Stromal cell of bone marrow (primary cell): ENCODE measurements around the gene CDC42BPA.
A peak's percentile ranks its signal among the peaks of the same experiment; 100 is the strongest.

Source experiments
- DNase-seq: peaks from one replicate; pipeline ENCODE4 v3.0.0-alpha.2; 2012; ENCODE audit warnings: low read depth

The CDC42BPA gene

GRCh38 chr1:226980565-226981385 lies 337.5 kb downstream of the CDC42BPA start:
- DNase-seq: no peak

DNA sequence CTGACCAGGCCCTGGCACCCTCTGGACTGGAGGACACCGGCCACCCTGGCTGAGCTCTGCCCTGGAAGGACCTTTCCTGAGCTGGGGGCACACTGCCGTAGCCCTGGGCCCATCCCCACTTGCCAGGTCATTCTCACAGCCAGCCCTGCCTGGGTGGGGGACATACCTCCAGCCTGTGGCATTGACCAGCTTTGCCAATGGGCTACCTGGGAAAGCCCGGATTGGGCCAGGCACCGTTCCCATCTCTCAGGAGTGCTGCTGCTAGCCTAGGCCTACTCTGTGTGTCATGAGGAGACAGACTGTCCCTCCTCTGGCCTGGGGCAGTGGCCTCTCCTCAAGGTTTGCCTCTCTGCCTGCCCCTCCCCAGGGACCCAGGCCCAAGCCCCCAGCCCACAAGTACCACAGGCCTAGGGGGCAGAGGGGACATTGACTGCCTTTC lies 338.2 kb downstream of the CDC42BPA start:
- no peak for DNase-seq

DNA sequence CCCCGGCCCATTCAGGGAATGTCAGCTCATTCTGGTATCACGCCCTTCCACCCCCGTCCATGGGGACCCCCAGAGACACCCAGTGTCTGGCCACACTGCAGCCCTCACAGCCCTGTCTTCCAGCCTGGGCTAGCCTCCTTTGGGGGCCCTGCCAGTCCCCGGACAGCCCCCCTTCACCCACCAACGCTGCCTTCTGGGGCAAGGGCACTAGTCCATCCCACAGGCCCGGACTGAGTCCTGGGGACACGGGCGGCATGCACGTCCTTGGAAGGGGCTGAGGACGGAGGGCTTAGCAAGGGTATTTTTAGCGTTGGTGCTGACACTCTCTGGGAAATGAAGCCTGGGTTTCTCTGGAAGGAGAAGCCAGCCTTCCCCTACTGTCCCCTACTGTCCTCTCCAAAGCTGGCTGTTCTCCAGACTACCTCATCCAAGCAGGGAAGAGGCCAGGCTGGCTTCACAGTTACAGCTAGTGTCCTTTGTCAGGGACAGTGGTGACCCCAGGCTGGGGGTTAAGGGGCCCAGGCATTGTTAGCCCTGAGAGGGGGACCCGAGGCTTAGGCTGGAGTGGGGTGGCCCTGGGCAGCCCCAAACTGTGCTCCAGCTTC lies 338.7 kb downstream of the CDC42BPA start:
- no peak for DNase-seq

DNA sequence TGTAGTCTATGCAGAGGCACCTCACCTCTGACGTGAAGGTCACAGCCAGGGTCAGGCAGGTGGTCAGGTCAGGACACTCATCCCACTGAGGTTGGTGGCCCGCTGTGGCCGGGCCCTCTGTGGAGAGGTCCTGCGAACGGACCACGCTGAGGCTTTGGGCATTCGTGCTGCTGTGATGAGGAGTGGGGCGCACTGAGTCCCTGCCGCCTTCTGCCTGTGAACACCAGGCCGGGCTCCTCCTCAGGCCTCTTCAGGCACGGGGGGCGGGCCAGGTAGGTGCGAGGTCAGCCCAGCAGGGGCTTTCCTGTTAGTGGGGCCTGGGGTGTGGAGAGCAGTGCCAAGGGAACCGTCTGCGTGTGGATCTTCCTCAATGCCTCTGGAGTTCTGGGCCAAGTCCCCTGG lies 339.2 kb downstream of the CDC42BPA start:
- no peak for DNase-seq

- DNase-seq: no peak
Measured at GRCh38 chr1:226978432-226979114, 339.7 kb downstream of the CDC42BPA start.

GRCh38 chr1:226977643-226978431 lies 340.5 kb downstream of the CDC42BPA start:
- no peak for DNase-seq

DNA sequence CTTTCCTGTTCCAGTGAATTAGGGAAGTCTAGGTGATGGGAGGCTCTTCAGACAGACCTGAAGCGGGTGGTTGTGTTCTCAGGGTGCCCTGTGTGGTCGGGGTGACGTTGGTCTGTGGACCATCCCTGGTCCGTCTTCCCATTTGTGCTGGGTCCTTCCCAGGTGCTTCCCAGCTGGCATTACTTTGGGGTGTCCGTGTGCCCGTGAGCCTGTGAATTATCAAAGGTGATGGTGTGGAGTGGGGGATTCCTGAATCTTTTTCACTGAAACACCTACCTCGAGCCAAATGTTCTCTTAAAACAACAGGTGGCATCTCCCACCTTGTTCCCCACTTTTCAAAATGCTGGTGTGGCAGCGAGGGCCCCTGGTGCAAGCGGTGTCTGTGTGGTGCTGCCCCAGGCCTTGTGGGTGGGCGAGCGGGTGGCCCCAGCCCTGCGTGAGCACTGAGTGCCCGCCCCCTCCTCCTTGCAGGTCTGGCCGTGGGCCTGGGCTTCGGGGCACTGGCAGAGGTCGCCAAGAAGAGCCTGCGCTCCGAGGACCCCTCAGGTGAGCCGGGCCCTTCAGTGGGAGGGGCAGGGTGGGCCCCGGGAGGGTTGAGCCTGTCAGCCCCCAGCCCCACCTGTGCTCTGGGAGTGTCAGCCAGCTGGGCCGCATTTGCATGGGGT lies 341.2 kb downstream of the CDC42BPA start:
- DNase-seq: no peak

DNA sequence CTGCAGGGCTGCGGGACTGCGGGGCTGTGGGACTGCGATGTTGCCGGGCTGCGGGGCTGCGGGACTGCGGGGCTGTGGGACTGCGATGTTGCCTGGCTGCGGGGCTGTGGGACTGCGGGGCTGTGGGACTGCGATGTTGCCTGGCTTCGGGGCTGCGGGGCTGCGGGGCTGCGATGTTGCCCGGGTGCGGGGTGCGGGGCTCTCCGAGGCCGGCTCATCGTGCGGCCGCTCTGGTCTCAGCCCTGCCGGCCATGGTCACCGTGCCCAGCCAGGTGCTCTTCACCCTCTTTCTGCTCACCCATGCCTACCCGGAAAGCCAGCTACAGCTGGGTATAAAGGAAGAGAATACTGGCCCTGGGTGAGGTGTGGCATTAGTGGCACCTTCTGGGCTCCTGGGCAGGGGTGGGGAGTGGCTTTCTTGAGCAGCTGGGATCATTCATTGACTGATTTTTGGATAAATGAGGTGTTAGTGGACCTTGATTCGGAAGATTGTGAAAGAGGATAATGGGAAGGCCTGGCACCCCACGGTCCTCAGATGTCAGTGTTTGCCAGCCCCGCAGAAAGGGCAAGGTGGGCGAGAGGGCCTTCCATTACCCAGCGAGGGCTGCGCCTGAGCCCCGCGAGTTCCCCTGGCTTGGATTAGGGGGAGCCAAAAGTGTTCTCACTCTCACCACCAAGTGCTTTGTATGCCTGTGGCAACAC lies 341.9 kb downstream of the CDC42BPA start:
- DNase-seq: no peak

GRCh38 chr1:226975259-226976250 lies 342.7 kb downstream of the CDC42BPA start:
- DNase-seq: no peak

DNA sequence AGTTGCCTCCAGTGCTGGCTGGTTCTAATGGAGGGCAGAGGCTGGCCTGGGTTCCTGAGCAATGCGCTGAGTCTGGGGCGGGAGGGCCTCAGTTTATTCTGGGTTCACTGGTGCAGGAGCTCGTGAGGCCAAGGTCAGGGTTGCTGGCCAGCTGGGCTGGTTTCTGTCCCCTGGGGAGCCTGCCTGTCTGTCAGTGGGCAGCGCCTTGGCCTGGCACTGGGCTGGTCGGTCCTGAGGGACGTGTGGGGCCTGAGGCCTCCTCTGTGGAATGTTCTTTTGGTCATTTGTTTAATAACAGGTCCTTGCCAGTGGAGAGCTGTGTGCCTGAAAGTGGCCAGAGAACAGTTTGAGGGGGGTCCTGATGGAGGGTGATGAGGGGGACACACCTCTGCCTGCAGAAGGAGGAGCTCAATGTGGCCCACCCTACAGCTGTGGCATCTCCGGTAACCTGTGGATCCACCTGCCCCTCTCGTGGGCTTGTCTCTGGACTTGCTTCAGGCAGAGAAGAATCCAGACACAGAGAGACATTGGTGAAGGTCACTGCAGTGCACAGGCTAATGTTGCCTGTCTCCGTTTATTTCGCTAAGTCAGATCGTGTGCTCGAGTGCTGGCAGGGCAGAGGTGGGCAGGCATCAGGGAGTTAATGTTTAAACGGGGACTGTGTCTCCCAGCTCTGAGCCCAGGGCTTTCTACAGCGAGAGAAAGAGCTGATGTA lies 343.6 kb downstream of the CDC42BPA start:
- no peak for DNase-seq

- DNase-seq: peak; percentile 37
Measured at GRCh38 chr1:226973898-226974543, 344.3 kb downstream of the CDC42BPA start.

GRCh38 chr1:226973371-226973897 lies 344.9 kb downstream of the CDC42BPA start:
- no peak for DNase-seq

DNA sequence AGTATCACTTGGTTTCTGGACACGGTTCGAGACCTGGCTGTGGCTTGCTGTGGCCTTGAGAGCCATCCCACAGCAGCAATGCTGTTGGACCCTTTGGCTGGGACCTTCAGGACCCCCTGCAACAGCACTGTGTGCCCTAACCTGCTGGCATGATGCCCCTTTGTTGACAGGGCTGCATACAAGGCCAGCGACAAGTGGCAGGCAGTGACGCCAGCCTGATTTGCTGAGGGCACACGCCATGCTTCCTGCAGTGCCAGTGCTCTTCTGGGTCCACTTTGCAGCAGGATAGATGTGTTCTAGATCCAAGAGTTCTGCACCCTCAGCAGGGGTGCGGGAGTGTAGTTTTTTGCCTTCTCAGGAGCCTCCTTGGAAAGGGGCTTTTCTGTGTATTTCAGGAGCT lies 345.4 kb downstream of the CDC42BPA start:
- DNase-seq: no peak

DNA sequence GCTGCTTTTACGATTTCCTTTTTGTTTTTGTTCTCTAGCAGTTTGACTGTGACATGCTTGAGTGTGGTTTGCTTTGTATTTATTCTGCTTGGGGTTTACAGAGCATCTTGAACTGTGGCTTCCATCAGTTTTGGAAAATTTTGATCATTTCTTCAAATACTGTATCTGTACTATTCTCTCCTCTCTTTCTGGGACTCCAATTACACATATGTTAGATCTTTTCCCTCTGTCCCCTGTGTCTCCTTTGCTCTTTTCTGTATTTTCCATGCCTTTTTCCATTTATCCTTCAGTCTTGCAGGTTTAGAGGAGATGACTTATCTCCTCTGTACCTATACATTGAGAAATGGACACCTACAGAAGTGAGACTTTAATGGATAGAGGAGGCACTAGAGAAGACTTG lies 346.5 kb downstream of the CDC42BPA start:
- no peak for DNase-seq

DNA sequence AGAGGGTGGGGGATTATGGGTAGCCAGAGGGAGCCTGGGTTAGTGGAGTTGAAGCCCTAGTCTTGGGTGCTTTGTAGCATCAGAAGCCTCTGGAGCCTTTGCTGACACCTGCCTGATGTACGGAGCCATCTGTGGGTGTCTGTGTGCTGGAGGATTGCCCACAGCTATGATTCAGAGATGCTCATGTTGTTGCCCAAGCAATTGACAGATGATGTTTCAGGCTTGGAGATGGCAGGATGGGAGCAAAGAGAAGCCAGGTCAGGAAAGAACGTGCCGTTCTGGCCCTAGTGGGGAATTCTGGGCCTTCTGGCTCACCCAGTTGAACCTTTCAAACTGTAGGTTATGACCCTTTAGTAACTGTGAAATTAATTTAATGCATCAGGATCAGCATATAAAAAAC lies 350.6 kb downstream of the CDC42BPA start:
- DNase-seq: no peak

- DNase-seq: no peak
Measured at GRCh38 chr1:226966683-226967082, 351.6 kb downstream of the CDC42BPA start.

- no peak for DNase-seq
Measured at GRCh38 chr1:226965581-226966440, 352.5 kb downstream of the CDC42BPA start.
